ENCODE data around the gene MORC2. TPM values are rescaled to one million over a fixed set of nuclear protein-coding genes. Genes with fewer than 3 reads are reported as not detected.

Gene MORC2
- 10 to 100 TPM; 19.2 to 24.1 TPM for total RNA-seq
- long read RNA-seq, full-length matches to known transcripts = 1 of 9 reads
- long read RNA-seq, partial matches to known transcripts = 6 of 9 reads
- long read RNA-seq, other reads (novel, unspliced or antisense) = 2 of 9 reads

DNA sequence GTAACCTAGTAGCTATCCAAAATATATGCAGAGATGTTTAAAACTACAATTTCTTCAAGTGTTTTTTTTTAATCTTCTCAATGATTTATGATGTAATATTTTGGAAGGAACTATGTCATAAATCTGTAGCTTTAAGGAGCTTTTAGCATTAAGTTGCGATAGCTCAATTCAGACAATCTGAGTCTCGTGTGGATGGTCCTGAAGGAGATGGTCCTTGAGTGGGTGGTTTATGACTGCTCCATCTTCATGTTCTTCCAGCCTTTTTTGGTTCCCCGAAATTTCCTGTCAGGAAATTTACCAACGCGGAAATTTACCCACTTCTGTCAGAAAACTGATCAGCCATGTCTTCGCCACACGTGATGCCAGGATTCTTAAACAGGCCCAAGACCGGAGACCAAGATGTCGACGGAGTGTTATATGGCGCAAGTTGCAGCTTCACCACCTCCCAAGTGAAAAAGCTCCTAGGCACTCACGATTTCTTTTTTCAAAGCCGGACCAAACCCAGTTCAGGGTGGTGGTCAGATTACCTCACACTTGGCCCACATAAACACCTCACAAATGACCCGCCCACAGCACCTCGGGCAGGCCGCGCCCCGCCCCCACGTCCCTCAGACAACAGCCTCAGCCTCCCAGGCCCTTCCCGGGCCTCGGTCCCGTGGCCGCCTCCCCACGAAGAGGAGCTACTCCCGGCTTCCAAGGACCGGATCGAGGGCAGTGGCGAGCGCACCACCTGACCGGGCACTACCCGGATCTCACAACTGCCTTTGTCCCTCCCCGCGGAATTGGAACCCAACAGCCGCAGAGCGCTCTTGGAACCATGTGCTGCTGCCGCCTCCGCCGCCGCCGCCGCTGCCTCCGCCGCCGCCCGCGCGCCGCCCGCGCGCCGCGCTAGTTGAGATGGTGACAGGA lies at the start of gene MORC2:
TSS of gene MORC2 (minus strand) at position 760 of the 909 bp plus-strand sequence. CDS start 885 bp downstream, outside the sequence.
- ATAC-seq (peak; percentile 33 to 39), DNase-seq (peak; percentile 75)
- intact Hi-C loops (cut with DNase I) = loop anchor here (5.0 kb wide), 1 partner anchor 114 kb away; the partner anchor contains the start of gene SMTN (in 2 of the 2)

DNA sequence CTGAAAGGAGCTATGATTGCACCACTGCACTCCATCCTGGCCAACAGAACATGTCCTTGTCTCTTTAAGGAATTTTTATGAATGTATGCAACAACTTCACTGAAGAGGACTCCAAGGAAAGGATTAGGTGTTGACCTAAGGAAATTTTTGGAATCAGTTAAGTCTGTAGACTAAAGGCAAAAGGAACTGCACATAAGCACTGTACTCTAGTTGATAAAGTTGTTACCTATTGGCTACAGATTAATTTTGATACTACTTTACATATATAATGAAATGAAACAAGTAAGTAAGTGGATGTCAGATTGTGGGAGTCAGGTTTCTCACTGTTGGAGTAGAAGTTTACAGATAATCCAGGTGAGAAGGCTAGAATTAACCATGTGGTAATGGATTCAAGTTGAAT lies 37.0 kb upstream of the MORC2 start:
- intact Hi-C loops (cut with DNase I) = no loop called here
- ATAC-seq (no peak), DNase-seq (no peak)

GRCh38 chr22:31001124-31001770 lies 32.7 kb upstream of the MORC2 start:
- intact Hi-C loops (cut with DNase I) = no loop called here
- ATAC-seq (no peak), DNase-seq (no peak)

- ATAC-seq (no peak), DNase-seq (no peak)
- intact Hi-C loops (cut with DNase I) = no loop called here
These were observed 29.8 kb upstream of the MORC2 start for GRCh38 chr22:30998329-30998728.

GRCh38 chr22:30996462-30996861 lies 27.9 kb upstream of the MORC2 start:
- DNase-seq = no peak
- intact Hi-C loops (cut with DNase I) = no loop called here
- no peak for ATAC-seq

- intact Hi-C loops (cut with DNase I) = no loop called here
- DNase-seq (no peak), ATAC-seq (no peak)
These were observed 26.4 kb upstream of the MORC2 start for GRCh38 chr22:30994960-30995359.

- ATAC-seq = no peak
- intact Hi-C loops (cut with DNase I) = no loop called here
- DNase-seq = no peak
These were observed 24.0 kb upstream of the MORC2 start for GRCh38 chr22:30992565-30992964.

DNA sequence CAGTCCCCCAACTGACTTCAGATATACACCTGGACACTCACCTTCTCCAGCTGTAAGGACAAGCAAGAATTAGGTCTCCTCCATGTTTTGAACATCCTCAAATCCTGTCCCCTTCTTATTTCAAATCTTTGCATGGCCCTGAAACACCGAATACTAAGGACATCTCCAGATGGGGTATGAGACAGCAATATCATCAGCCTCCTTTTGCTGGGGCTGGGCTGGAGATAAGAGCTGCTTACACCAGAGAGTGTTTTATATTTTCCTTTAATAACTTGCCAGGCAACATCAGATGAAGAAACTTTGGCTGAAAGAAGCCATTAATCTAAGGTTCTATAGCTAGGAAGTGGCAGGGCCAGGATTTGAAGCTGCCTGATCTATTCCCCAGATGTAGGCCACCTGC lies 22.1 kb upstream of the MORC2 start:
- intact Hi-C loops (cut with DNase I) = no loop called here
- ATAC-seq (no peak), DNase-seq (no peak)

DNA sequence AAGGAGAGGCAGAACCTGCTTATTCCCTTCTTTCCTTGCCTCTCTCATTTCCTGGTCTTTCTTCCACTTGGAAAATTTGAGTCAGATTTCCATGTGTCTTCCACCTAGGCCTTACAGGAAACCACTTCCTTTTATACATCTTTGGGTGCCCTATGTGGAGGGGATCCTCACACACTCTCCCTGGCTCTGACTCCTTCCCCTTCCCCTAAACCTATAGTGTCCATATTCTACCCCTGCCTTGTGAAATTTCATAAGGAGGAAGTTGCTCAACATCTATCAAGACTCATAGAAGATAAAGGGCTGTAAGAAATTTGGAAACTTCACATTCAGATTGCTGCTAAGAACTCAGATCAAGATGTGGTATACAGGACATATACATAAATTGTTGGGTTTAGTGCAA lies 20.9 kb upstream of the MORC2 start:
- DNase-seq (no peak), ATAC-seq (no peak)
- intact Hi-C loops (cut with DNase I) = no loop called here

GRCh38 chr22:30985561-30986208 lies 17.1 kb upstream of the MORC2 start:
- no peak for ATAC-seq

DNA sequence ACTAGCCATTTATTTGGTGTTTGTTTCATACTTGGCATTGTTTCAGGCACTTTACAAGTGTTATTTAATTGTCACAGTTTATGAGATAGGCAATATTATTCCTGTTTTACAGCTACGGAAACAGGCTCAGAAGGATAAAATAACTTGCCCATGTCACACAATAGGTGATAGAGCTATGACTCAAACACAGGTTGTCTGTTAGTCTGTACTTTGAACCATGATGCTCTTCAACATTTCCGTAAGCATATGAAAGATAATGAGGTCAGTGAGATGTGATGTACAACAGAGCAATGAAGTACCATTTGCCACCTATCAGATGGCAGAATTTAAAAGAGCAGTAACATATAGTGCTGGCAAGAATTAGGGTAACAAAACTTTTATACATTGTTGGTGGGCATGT lies 15.7 kb upstream of the MORC2 start:
- DNase-seq (no peak), ATAC-seq (no peak)
- intact Hi-C loops (cut with DNase I) = no loop called here

More at GRCh38 chr22:30985561-30986208, 17.1 kb upstream of the MORC2 start:
- intact Hi-C loops (cut with DNase I) = no loop called here
- DNase-seq = no peak

DNA sequence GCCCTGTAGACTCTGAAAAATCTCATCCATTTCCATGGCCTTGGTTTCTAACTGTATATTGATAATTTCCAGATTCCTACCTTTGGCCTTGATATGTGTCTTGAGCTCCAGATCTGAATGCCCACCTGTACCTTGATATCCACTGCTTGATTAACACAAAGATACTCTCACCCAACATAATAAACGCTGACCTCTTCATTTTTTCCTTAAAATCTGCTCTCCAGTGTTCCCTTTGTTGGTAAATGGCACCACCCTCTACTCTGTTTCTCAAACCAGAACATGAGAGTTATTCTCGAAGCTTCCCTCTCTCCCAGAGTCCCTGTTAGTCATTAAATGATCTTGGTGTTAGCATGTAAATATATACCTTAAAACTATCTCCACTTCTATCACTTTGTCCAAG lies 13.9 kb upstream of the MORC2 start:
- intact Hi-C loops (cut with DNase I) = no loop called here
- no peak for DNase-seq
- ATAC-seq = no peak

DNA sequence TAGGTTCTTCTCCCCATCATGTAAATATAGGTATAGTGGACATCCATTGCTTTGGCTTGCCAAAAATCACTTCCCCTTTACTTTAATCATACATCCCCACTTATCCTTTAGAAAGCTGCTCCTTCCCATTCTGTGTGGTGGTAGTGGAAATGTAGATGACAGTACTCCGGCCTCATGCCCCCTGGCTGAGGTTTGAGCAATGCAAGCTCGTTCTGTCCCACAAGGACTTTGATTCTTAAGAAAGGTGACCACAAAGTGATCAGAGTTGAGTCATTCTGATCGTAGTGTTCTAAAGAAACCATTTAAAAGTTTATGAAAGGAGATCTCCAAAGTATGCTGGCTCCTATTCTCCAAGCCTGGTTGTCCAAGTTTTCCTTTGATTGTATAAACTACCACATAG lies 11.4 kb upstream of the MORC2 start:
- ATAC-seq (no peak), DNase-seq (no peak)
- intact Hi-C loops (cut with DNase I) = no loop called here

- intact Hi-C loops (cut with DNase I) = no loop called here
- DNase-seq (no peak), ATAC-seq (no peak)
These were observed 9.9 kb upstream of the MORC2 start for GRCh38 chr22:30978304-30978962.

- intact Hi-C loops (cut with DNase I) = no loop called here
- ATAC-seq (no peak), DNase-seq (no peak)
These were observed 1.8 kb upstream of the MORC2 start for GRCh38 chr22:30970356-30970746.

- intact Hi-C loops (cut with DNase I) = loop anchor here (5.0 kb wide), 1 partner anchor 113 kb away; the partner anchor contains the start of gene SMTN (in 2 of the 2)
These were observed 1.2 kb upstream of the MORC2 start for GRCh38 chr22:30969532-30970355.

GRCh38 chr22:30968924-30969531 lies 454 bp upstream of the MORC2 start, which contains the start of gene TUG1:
TSS of gene TUG1 (plus strand) at chr22:30969265.
- peak; percentile 99 for ATAC-seq
- peak; percentile 99 for DNase-seq
- intact Hi-C loops (cut with DNase I) = loop anchor here (5.0 kb wide), 1 partner anchor 113 kb away; the partner anchor contains the start of gene SMTN (in 2 of the 2)

More at GRCh38 chr22:30969532-30970355, 1.2 kb upstream of the MORC2 start:
- DNase-seq = peak; percentile 45
- peak; percentile 56 to 66 for ATAC-seq

DNA sequence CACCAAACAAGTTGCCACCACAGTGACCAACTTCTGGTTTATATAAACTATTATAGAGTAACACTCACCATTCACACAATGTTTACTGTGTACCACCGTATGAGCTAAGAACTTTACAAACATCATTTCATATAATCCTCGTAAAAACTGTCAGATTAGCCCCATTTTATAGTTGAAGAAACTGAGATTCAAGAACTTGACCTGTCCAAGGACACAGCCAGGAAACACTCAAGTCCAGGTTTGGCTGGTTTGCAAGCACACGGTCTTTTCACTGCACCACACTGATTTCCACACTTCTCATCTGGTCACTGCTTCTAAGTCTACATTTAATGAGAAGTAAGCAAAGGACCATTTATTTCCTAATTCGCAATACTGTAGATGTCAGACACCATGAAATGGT lies 3.7 kb downstream of the MORC2 start:
- intact Hi-C loops (cut with DNase I) = loop anchor here (5.0 kb wide), 1 partner anchor 117 kb away; the partner anchor contains the start of gene SMTN (in 2 of the 2)
- no peak for DNase-seq
- no peak for ATAC-seq

All from left cardiac atrium (tissue), 4 donors.